Measurements from ENCODE around the gene NUDT9. TPM values are rescaled to one million over a fixed set of nuclear protein-coding genes. Genes with fewer than 3 reads are reported as not detected.
A peak's percentile ranks its signal among the peaks of the same experiment; 100 is the strongest.

NUDT9 gene
- total and polyA plus RNA-seq, 8 donors, result 22.1 to 64.4 (median 30.3) TPM

- Histone ChIP-seq H3K4me1 (peaks cover 0 to 6% (median 4%) of the 10 kb centered on the region in 3 donors), H3K27me3 (no peaks in the 10 kb centered on the region), H3K9me3 (no peaks in the 10 kb centered on the region), H3K27ac (no peak overlapping the region), H3K36me3 (no peaks in the 10 kb centered on the region), H3K4me3 (no peak overlapping the region)
- no peak for DNase-seq
- WGBS, 2 donors, result 88 to 90% methylated on average over 3 of the region's 3 CpGs
- intact Hi-C loops (cut with DNase I), result no loop called here
- TF ChIP-seq, protein P1, sequence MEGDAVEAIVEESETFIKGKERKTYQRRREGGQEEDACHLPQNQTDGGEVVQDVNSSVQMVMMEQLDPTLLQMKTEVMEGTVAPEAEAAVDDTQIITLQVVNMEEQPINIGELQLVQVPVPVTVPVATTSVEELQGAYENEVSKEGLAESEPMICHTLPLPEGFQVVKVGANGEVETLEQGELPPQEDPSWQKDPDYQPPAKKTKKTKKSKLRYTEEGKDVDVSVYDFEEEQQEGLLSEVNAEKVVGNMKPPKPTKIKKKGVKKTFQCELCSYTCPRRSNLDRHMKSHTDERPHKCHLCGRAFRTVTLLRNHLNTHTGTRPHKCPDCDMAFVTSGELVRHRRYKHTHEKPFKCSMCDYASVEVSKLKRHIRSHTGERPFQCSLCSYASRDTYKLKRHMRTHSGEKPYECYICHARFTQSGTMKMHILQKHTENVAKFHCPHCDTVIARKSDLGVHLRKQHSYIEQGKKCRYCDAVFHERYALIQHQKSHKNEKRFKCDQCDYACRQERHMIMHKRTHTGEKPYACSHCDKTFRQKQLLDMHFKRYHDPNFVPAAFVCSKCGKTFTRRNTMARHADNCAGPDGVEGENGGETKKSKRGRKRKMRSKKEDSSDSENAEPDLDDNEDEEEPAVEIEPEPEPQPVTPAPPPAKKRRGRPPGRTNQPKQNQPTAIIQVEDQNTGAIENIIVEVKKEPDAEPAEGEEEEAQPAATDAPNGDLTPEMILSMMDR (IDR thresholded peaks at IDR 0.05), result no peak
- no peak for FAIRE-seq
- no peak for ATAC-seq
These were observed 75.2 kb downstream of the NUDT9 start for GRCh38 chr4:87497578-87497977.

DNA sequence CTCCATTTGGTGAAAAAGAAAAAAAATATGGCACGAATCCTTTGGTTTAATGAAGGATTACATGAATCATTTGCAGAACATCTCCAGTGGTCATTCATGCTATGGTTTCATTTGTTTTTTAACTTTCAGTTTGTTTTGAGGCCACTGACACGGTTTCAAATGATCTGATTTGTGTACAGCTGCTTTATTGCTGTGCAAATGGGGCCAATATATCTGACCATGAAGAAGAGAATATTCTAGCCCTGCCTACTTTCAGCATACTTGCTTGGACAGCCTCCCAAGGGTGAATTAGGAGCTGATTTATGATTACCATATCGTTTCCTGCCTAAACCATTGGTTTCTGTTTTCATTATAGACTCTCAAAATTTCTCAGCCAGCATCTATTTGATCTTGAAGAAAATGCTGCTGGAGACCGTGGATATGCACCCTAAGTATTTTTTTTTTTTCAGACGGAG is 76.1 kb downstream of the NUDT9 start:
- no peaks in the 10 kb centered on the region for H3K9me3 ChIP-seq
- 69 to 76% methylated on average over 5 of the region's 5 CpGs for WGBS, 2 donors
- no peaks in the 10 kb centered on the region for H3K36me3 ChIP-seq
- H3K4me3 ChIP-seq, result no peak overlapping the region
- ATAC-seq (peak in 1 of 4 donors; percentile 12), FAIRE-seq (no peak), DNase-seq (no peak)
- no peaks in the 10 kb centered on the region for H3K27me3 ChIP-seq
- no peak overlapping the region for H3K27ac ChIP-seq
- TF ChIP-seq, protein P1 (IDR thresholded peaks at IDR 0.05), result no peak
- H3K4me1 ChIP-seq, result peaks cover 0 to 7% (median 0%) of the 10 kb centered on the region in 3 donors
- intact Hi-C loops (cut with DNase I), result no loop called here

GRCh38 chr4:87499403-87500091 is 77.2 kb downstream of the NUDT9 start:
- TF ChIP-seq, protein P1 (IDR thresholded peaks at IDR 0.05), result no peak
- no peaks in the 10 kb centered on the region for H3K36me3 ChIP-seq
- ATAC-seq, result no peak
- intact Hi-C loops (cut with DNase I), result no loop called here
- FAIRE-seq, result no peak
- WGBS, 2 donors, result 74 to 81% methylated on average over 7 of the region's 7 CpGs
- no peak for DNase-seq
- H3K4me3 ChIP-seq, result no peak overlapping the region
- H3K4me1 ChIP-seq, result peaks cover 0 to 7% (median 0%) of the 10 kb centered on the region in 3 donors
- no peaks in the 10 kb centered on the region for H3K9me3 ChIP-seq
- H3K27me3 ChIP-seq, result no peaks in the 10 kb centered on the region
- H3K27ac ChIP-seq, result no peak overlapping the region

- H3K27ac ChIP-seq, result no peak overlapping the region
- FAIRE-seq (no peak), ATAC-seq (no peak), DNase-seq (no peak)
- no peaks in the 10 kb centered on the region for H3K9me3 ChIP-seq
- WGBS, 2 donors, result 76 to 85% methylated on average over 4 of the region's 4 CpGs
- no peak overlapping the region for H3K4me3 ChIP-seq
- H3K4me1 ChIP-seq, result peaks cover 0 to 7% (median 0%) of the 10 kb centered on the region in 3 donors
- H3K36me3 ChIP-seq, result no peaks in the 10 kb centered on the region
- intact Hi-C loops (cut with DNase I), result no loop called here
- no peaks in the 10 kb centered on the region for H3K27me3 ChIP-seq
- TF ChIP-seq, protein P1 (IDR thresholded peaks at IDR 0.05), result no peak
These were observed 77.7 kb downstream of the NUDT9 start for GRCh38 chr4:87500092-87500462.

DNA sequence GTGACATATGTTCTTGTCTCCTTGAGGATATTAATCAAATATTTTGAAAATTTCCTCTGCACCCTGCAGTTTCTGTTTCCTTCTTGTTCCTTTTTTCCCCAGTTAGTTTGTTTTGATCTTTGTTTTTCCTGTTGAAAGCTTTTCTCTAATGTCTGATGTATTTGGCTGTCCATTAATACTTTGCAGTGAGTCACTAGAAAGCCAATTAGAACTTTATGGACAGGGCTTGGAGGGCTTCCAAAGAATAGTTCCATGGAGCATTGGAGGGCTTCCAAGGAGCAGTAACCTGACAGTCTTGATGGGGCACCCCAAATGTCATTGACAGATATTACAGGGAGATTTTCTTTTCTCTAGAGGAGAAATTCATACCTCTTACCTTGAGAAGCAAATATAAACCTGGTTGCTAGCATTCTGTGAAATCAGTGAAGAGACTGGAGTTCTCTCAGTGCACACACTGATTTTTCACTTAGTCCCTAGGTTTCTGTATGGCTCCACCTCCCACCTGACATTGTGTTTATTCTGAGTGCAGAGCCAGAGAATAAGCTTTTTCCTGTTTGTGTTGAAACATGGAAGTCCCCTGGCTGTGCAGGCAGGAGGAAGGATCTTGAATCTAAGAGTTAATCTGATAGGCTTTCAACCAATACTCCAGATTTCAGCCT is 80.3 kb downstream of the NUDT9 start:
- H3K27ac ChIP-seq, result peak overlapping the region in 1 of 4 donors; percentile 23
- no peak overlapping the region for H3K4me3 ChIP-seq
- FAIRE-seq, result no peak
- no peaks in the 10 kb centered on the region for H3K36me3 ChIP-seq
- TF ChIP-seq, protein P1 (IDR thresholded peaks at IDR 0.05), result no peak
- no peak for DNase-seq
- ATAC-seq, result peak in 3 of 4 donors; percentile 66 to 85 (median 76)
- peaks cover 0 to 7% (median 0%) of the 10 kb centered on the region in 3 donors for H3K4me1 ChIP-seq
- no peaks in the 10 kb centered on the region for H3K9me3 ChIP-seq
- intact Hi-C loops (cut with DNase I), result no loop called here
- no peaks in the 10 kb centered on the region for H3K27me3 ChIP-seq
